ENCODE results near the gene TTC34.
A peak's percentile ranks its signal among the peaks of the same experiment; 100 is the strongest.

Gene TTC34

GRCh38 chr1:2595812-2596529 lies 205.5 kb downstream of the TTC34 start:
- no peak overlapping the region for H3K4me2 ChIP-seq (ENCODE audit: low read length)
- no peak overlapping the region for H3K9ac ChIP-seq (ENCODE audit: low read depth, low read length)
- peaks cover 8% of the 10 kb centered on the region for H3K4me1 ChIP-seq (ENCODE audit: control insufficient read depth, insufficient read depth, low read length)
- H3K36me3 ChIP-seq (ENCODE audit: insufficient read depth, low read length): no peaks in the 10 kb centered on the region
- H3K27me3 ChIP-seq (ENCODE audit: control insufficient read depth, insufficient read depth, low read length): no peaks in the 10 kb centered on the region
- H3K9me3 ChIP-seq (replicated peaks; ENCODE audit: low read length): no peaks in the 10 kb centered on the region
- no peak overlapping the region for H3K4me3 ChIP-seq (ENCODE audit: low read length)

GRCh38 chr1:2595261-2595811 lies 206.2 kb downstream of the TTC34 start:
- H3K9me3 ChIP-seq (replicated peaks; ENCODE audit: low read length): no peaks in the 10 kb centered on the region
- H3K9ac ChIP-seq (ENCODE audit: low read depth, low read length): no peak overlapping the region
- peaks cover 8% of the 10 kb centered on the region for H3K4me1 ChIP-seq (ENCODE audit: control insufficient read depth, insufficient read depth, low read length)

DNA sequence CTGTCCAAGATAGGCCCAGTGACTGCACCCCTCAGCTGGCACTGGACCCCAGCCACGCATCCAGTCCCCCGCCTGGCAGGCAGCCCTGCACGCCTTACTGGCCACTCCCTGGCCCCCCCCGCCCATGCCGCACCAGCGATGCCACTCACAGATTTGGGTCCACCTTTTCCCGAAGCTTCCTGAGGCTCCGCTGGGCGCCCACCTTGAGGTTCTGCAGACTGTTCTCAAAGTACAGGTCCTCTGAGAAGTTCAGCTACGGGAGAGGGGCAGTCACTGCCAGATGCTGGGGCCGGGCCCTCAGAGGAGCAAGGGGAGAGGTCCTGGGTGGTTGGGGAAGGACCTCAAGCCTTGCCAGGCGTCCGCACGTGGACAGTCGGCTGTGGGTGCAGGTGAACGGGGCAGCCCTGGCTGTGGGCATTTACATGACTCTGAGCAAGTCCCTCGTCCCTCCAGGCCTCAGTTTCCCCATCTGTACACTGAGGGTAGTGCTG lies 206.8 kb downstream of the TTC34 start:
- no peaks in the 10 kb centered on the region for H3K9me3 ChIP-seq (replicated peaks; ENCODE audit: low read length)
- H3K4me3 ChIP-seq (ENCODE audit: low read length): no peak overlapping the region
- peak overlapping the region; percentile 82 for H3K4me2 ChIP-seq (ENCODE audit: low read length)
- peaks cover 4% of the 10 kb centered on the region for H3K36me3 ChIP-seq (ENCODE audit: insufficient read depth, low read length)
- H3K9ac ChIP-seq (ENCODE audit: low read depth, low read length): no peak overlapping the region
- H3K27me3 ChIP-seq (ENCODE audit: control insufficient read depth, insufficient read depth, low read length): no peaks in the 10 kb centered on the region
- peaks cover 8% of the 10 kb centered on the region for H3K4me1 ChIP-seq (ENCODE audit: control insufficient read depth, insufficient read depth, low read length)

More at GRCh38 chr1:2595261-2595811, 206.2 kb downstream of the TTC34 start:
- H3K4me2 ChIP-seq (ENCODE audit: low read length): no peak overlapping the region
- no peaks in the 10 kb centered on the region for H3K36me3 ChIP-seq (ENCODE audit: insufficient read depth, low read length)
- H3K27me3 ChIP-seq (ENCODE audit: control insufficient read depth, insufficient read depth, low read length): no peaks in the 10 kb centered on the region
- no peak overlapping the region for H3K4me3 ChIP-seq (ENCODE audit: low read length)

DNA sequence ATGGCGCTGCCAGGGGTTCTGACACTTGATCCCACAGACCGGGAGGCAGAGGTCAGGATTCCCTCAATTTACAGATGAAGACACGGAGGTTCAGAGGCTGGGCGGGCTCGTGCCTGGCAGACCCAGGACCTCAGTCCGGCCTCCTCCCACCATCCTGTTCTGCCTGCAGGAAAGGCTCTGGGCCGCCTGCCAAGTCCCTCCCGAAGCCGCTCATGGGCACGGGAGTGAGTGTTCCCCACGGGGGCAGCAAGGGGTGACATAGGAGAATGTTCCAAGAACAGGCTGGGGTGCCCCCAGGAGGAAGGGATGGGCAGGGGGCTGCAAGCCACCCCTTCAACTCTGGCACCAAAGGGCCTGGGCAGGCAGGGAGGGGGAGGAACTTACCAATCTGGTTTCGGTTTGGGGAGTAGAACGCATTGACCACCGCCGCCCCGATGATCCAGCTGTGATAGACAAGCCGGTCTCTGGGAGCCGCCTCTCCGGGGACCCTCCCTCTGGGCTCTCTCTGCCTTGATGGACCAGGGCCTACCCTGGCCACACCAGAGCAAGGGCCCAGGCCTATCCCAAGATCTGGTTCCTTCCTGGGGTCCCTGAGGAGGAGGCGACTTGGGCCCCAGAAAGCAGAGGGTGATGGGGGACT lies 207.4 kb downstream of the TTC34 start:
- Histone ChIP-seq H3K9me3 (replicated peaks; ENCODE audit: low read length) (no peaks in the 10 kb centered on the region), H3K36me3 (ENCODE audit: insufficient read depth, low read length) (peaks cover 9% of the 10 kb centered on the region), H3K4me2 (ENCODE audit: low read length) (peak overlapping the region; percentile 82), H3K9ac (ENCODE audit: low read depth, low read length) (peak overlapping the region; percentile 21), H3K27me3 (ENCODE audit: control insufficient read depth, insufficient read depth, low read length) (no peaks in the 10 kb centered on the region), H3K4me1 (ENCODE audit: control insufficient read depth, insufficient read depth, low read length) (peaks cover 8% of the 10 kb centered on the region), H3K4me3 (ENCODE audit: low read length) (peak overlapping the region; percentile 61)

GRCh38 chr1:2593251-2593878 lies 208.1 kb downstream of the TTC34 start:
- Histone ChIP-seq H3K36me3 (ENCODE audit: insufficient read depth, low read length) (peaks cover 12% of the 10 kb centered on the region), H3K9me3 (replicated peaks; ENCODE audit: low read length) (no peaks in the 10 kb centered on the region), H3K4me1 (ENCODE audit: control insufficient read depth, insufficient read depth, low read length) (peaks cover 8% of the 10 kb centered on the region), H3K4me2 (ENCODE audit: low read length) (peak overlapping the region; percentile 82), H3K9ac (ENCODE audit: low read depth, low read length) (no peak overlapping the region), H3K4me3 (ENCODE audit: low read length) (no peak overlapping the region), H3K27me3 (ENCODE audit: control insufficient read depth, insufficient read depth, low read length) (no peaks in the 10 kb centered on the region)

DNA sequence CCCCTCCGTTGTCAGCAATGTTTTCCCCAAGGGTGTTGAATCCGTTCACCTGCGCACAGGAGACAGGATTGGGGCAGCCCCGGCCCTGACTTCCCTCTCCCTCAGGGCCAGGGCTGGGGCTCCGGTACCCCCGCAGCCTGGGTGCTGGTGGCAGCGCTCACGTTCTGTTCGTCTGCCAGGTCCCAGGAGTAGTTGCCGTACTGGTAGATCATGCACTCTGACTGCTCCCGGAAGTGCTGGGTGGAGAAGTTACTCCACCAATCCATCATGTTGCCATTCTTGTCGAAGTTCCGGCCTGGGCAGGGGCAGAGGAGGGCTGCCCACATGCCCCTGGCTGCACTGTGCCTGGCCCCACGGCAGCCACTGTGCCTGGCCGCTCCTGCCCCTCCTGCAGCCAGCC lies 208.8 kb downstream of the TTC34 start:
- Histone ChIP-seq H3K4me1 (ENCODE audit: control insufficient read depth, insufficient read depth, low read length) (peaks cover 11% of the 10 kb centered on the region), H3K9ac (ENCODE audit: low read depth, low read length) (no peak overlapping the region), H3K27me3 (ENCODE audit: control insufficient read depth, insufficient read depth, low read length) (no peaks in the 10 kb centered on the region), H3K9me3 (replicated peaks; ENCODE audit: low read length) (no peaks in the 10 kb centered on the region), H3K36me3 (ENCODE audit: insufficient read depth, low read length) (peaks cover 12% of the 10 kb centered on the region), H3K4me3 (ENCODE audit: low read length) (no peak overlapping the region), H3K4me2 (ENCODE audit: low read length) (no peak overlapping the region)

- H3K4me1 ChIP-seq (ENCODE audit: control insufficient read depth, insufficient read depth, low read length): peaks cover 14% of the 10 kb centered on the region
- H3K36me3 ChIP-seq (ENCODE audit: insufficient read depth, low read length): peaks cover 12% of the 10 kb centered on the region
- H3K4me3 ChIP-seq (ENCODE audit: low read length): no peak overlapping the region
- no peaks in the 10 kb centered on the region for H3K9me3 ChIP-seq (replicated peaks; ENCODE audit: low read length)
- H3K9ac ChIP-seq (ENCODE audit: low read depth, low read length): no peak overlapping the region
- no peak overlapping the region for H3K4me2 ChIP-seq (ENCODE audit: low read length)
- H3K27me3 ChIP-seq (ENCODE audit: control insufficient read depth, insufficient read depth, low read length): no peaks in the 10 kb centered on the region
Observed at GRCh38 chr1:2591581-2592261, 209.8 kb downstream of the TTC34 start.

- H3K9ac ChIP-seq (ENCODE audit: low read depth, low read length): no peak overlapping the region
- no peak overlapping the region for H3K4me3 ChIP-seq (ENCODE audit: low read length)
- H3K27me3 ChIP-seq (ENCODE audit: control insufficient read depth, insufficient read depth, low read length): no peaks in the 10 kb centered on the region
- peaks cover 12% of the 10 kb centered on the region for H3K36me3 ChIP-seq (ENCODE audit: insufficient read depth, low read length)
- H3K4me1 ChIP-seq (ENCODE audit: control insufficient read depth, insufficient read depth, low read length): peaks cover 14% of the 10 kb centered on the region
- H3K4me2 ChIP-seq (ENCODE audit: low read length): no peak overlapping the region
- H3K9me3 ChIP-seq (replicated peaks; ENCODE audit: low read length): no peaks in the 10 kb centered on the region
Observed at GRCh38 chr1:2591233-2591580, 210.3 kb downstream of the TTC34 start.

DNA sequence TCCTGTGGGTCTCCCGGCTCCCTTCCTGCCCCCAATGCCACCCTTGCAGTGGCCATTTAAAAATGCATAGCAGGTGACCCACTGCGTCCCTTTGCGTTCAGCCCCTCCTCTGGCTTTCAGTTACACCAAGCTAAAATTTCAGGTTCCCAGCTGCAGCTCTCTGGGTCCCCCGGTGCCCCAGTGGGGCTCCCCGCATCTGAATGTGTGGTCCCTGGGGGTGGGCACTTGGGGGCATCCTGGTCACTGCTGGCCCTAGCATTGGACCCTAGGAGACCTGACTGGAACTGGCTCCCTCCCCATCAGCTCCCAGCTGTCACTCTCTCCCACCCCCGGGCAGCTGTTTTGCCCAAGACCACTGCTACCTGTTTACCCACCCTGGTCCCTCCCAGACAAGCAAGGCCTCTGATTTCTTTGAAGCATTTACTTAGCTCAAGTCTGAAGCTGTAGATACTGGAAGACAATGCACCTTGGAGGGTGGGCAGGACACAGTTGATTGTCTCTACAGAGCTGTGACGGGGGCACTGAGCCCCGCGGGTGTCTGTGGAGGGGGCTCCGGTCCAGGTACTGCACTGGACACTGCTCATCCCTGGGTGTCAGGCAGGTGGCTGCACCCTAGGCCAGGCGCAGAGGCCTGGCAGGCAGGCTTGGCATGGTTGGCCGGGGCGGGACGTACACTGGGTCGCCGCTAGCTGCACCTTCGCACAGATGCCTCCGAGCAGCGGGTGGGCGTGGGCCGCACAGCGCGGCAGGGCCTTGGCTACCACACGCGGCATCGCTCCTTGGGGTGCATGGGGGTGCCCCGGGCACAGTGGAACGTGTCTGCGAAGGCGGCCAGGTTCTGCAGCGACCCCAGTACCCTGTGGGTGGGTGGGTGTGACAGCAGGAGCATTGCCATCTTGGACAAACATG lies 211.0 kb downstream of the TTC34 start:
- Histone ChIP-seq H3K9ac (ENCODE audit: low read depth, low read length) (no peak overlapping the region), H3K36me3 (ENCODE audit: insufficient read depth, low read length) (peaks cover 12% of the 10 kb centered on the region), H3K4me2 (ENCODE audit: low read length) (no peak overlapping the region), H3K4me3 (ENCODE audit: low read length) (no peak overlapping the region), H3K4me1 (ENCODE audit: control insufficient read depth, insufficient read depth, low read length) (peaks cover 14% of the 10 kb centered on the region), H3K27me3 (ENCODE audit: control insufficient read depth, insufficient read depth, low read length) (no peaks in the 10 kb centered on the region), H3K9me3 (replicated peaks; ENCODE audit: low read length) (no peaks in the 10 kb centered on the region)

DNA sequence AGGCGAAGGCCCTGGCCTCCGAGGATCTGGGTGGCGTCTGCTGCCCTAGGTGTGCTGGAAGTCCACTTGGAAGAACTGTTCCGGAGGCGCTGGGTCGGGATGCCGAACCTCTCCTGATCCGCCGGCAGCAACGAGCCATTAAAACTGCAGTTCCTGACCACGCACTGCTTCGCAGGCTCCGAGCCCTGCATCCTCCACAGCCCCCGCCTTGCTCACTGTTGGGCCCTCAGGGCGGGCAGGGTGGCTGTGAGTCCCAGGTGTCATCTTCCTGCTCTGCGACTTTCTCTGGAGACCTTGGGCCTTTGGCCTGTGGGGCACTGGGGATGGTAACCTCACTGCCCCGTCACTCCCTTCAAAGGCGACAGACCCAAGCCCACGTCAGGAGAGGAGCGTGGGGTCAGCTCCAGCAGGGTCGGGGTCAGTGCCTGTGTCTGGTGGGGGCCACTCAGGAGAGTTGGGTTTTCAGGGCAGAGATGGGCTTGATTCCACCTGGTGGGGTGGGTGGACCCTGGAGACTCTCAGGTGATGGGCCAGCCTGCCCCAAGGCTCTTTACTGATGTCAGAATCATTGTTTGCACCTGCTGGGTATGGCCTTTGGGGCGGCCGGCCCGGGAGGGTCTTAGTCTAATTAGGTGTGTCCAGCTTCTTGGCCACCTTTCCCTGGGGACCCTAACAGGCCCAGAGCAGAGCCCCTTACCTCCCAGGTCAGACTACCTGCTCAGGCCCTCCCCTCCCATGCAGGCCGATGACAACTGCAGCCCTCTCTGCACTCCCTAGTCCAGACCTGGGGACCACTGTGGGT lies 211.9 kb downstream of the TTC34 start:
- H3K4me1 ChIP-seq (ENCODE audit: control insufficient read depth, insufficient read depth, low read length): peaks cover 19% of the 10 kb centered on the region

More for the DNA sequence above, 211.9 kb downstream of the TTC34 start:
- no peak overlapping the region for H3K4me2 ChIP-seq (ENCODE audit: low read length)
- no peak overlapping the region for H3K4me3 ChIP-seq (ENCODE audit: low read length)
- peaks cover 12% of the 10 kb centered on the region for H3K36me3 ChIP-seq (ENCODE audit: insufficient read depth, low read length)
- no peaks in the 10 kb centered on the region for H3K27me3 ChIP-seq (ENCODE audit: control insufficient read depth, insufficient read depth, low read length)
- H3K9ac ChIP-seq (ENCODE audit: low read depth, low read length): no peak overlapping the region
- H3K9me3 ChIP-seq (replicated peaks; ENCODE audit: low read length): no peaks in the 10 kb centered on the region

All from skeletal muscle satellite cell (primary cell).